Calu3 (cell line): ENCODE measurements around the gene KCTD15. TPM values are rescaled to one million over a fixed set of nuclear protein-coding genes. Genes with fewer than 3 reads are reported as not detected.

Experiments
- BruUV-seq: library from RNA; stranded (reverse); fragments of 400-500 nt; replicated peaks from 2 replicates; lab custom pipeline; 2021; lab: Mats Ljungman, UMichigan
- CTCF ChIA-PET: fragments of 300-600 bp; sonication (Branson Sonifier 250); formaldehyde crosslinking; loops from one replicate; lab custom pipeline; 2022; ENCODE audit warnings: antibody characterized with exemption; lab: Charles Lee
- DNase-seq: peaks from one replicate; pipeline ENCODE4 v3.0.0; 2022
- H3K27ac Mint-ChIP-seq: one replicate; pipeline ENCODE4 v1.8.0; 2022; ENCODE audit warnings: mixed read lengths; ENCODE audit not compliant: unreplicated experiment
- H3K27me3 Mint-ChIP-seq: one replicate; pipeline ENCODE4 v1.8.0; 2022; ENCODE audit warnings: mixed read lengths; ENCODE audit not compliant: unreplicated experiment
- H3K36me3 Mint-ChIP-seq: one replicate; pipeline ENCODE4 v1.8.0; 2022; ENCODE audit warnings: mild to moderate bottlenecking, moderate library complexity, mixed read lengths; ENCODE audit not compliant: insufficient read depth, unreplicated experiment
- H3K4me1 Mint-ChIP-seq: one replicate; pipeline ENCODE4 v1.8.0; 2022; ENCODE audit warnings: mild to moderate bottlenecking, low read depth, mixed read lengths; ENCODE audit not compliant: unreplicated experiment
- H3K4me3 Mint-ChIP-seq: one replicate; pipeline ENCODE4 v1.8.0; 2022; ENCODE audit warnings: mild to moderate bottlenecking, low read depth, moderate library complexity, mixed read lengths; ENCODE audit not compliant: unreplicated experiment
- H3K9me3 Mint-ChIP-seq: one replicate; pipeline ENCODE4 v1.8.0; 2022; ENCODE audit warnings: low read depth, mixed read lengths; ENCODE audit not compliant: unreplicated experiment
- intact Hi-C: fragments of 100-400 bp; cut with micrococcal nuclease; formaldehyde crosslinking; loops from one replicate; pipeline ENCODE4 v1.10.0; 2022; ENCODE audit not compliant: unreplicated experiment
- total RNA-seq: library from RNA; stranded (reverse); gene quantifications from 2 replicates; pipeline ENCODE4 v1.2.3, GENCODE V29; 2022
- TF ChIP-seq, protein P1 (sequence below): fragments of 200-600 bp; IDR thresholded peaks from one replicate; pipeline ENCODE4 v1.8.0; 2022; ENCODE audit warnings: antibody characterized with exemption; ENCODE audit not compliant: unreplicated experiment

The KCTD15 gene
- total RNA-seq, 1 experiment from 2014 or later: 18.6 TPM

DNA sequence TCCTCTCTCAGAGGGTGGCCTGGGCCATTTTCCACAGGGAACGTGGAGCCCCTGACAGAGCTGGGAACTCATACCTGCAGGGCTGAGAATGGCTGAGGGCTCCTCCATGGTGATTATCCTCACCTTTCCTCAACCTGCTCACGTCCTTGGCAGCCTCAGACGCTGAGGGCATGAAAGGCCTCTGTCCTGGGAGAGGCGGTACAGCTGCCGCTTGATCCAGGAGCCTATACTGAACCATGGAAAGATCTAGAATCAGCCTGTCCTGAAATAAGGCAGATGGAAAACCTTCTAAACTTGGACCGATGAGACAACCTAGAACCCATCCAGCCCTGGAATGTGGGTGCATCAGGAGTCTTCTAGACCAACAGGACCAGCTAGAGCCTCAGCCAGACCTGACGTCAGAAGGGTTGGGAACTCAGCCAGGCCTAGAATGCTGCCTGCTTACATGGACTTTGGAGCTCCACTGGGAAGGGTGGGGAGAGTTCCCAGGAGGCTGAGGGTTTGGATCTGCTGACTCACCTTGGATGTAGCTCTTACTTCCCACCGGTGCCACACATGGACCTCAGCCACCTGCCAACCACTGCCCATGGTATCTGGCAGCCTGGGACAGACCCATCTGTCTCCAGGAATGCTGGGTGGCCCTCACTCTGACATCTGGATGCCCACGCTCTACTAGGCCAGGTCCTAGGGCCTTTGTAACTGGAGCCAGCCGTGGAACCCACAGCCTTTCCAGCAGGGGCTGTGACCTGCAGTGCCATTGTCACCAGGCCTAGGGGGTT lies 7.5 kb downstream of the KCTD15 start:
- intact Hi-C loops: no loop called here
- TF ChIP-seq, protein P1, sequence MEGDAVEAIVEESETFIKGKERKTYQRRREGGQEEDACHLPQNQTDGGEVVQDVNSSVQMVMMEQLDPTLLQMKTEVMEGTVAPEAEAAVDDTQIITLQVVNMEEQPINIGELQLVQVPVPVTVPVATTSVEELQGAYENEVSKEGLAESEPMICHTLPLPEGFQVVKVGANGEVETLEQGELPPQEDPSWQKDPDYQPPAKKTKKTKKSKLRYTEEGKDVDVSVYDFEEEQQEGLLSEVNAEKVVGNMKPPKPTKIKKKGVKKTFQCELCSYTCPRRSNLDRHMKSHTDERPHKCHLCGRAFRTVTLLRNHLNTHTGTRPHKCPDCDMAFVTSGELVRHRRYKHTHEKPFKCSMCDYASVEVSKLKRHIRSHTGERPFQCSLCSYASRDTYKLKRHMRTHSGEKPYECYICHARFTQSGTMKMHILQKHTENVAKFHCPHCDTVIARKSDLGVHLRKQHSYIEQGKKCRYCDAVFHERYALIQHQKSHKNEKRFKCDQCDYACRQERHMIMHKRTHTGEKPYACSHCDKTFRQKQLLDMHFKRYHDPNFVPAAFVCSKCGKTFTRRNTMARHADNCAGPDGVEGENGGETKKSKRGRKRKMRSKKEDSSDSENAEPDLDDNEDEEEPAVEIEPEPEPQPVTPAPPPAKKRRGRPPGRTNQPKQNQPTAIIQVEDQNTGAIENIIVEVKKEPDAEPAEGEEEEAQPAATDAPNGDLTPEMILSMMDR: no peak
- peaks cover 20% of the 10 kb centered on the region for H3K36me3 Mint-ChIP-seq
- H3K9me3 Mint-ChIP-seq: no peaks in the 10 kb centered on the region
- CTCF ChIA-PET: interaction anchor here (0.6 kb wide), 1 partner anchor 467 kb away, joined by 4 read pairs; no protein-coding TSS in a partner anchor
- no peaks in the 10 kb centered on the region for H3K27me3 Mint-ChIP-seq
- no peak overlapping the region for H3K27ac Mint-ChIP-seq
- H3K4me3 Mint-ChIP-seq: no peak overlapping the region
- H3K4me1 Mint-ChIP-seq: no peaks in the 10 kb centered on the region
- no TSS peak for BruUV-seq
- DNase-seq: peak; percentile 41

DNA sequence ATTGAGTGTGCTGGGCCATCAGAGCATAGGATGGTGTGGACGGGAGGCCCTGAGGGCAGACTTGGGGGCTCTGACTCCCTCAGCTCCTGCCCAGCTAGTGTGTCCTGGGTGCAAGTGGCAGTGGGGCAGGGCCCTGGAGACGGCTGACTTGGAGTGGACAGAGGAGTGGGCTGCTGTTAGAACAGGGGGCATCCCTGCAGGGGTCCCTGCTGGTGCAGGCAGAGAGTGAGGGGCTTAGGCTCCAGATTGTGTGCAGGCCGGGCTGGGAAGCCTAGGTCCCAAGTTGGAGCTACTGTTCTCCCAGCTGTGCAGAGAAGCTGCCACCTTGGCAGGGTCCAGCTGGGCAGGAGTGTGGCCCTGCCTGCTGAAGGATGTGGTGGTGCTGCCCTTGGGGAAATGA lies 8.6 kb downstream of the KCTD15 start:
- no peaks in the 10 kb centered on the region for H3K9me3 Mint-ChIP-seq
- H3K4me1 Mint-ChIP-seq: peaks cover 9% of the 10 kb centered on the region
- TF ChIP-seq, protein P1: no peak
- H3K27ac Mint-ChIP-seq: no peak overlapping the region
- intact Hi-C loops: no loop called here
- H3K4me3 Mint-ChIP-seq: no peak overlapping the region
- CTCF ChIA-PET: no interaction called here
- peaks cover 21% of the 10 kb centered on the region for H3K36me3 Mint-ChIP-seq
- H3K27me3 Mint-ChIP-seq: no peaks in the 10 kb centered on the region
- no TSS peak for BruUV-seq
- no peak for DNase-seq

DNA sequence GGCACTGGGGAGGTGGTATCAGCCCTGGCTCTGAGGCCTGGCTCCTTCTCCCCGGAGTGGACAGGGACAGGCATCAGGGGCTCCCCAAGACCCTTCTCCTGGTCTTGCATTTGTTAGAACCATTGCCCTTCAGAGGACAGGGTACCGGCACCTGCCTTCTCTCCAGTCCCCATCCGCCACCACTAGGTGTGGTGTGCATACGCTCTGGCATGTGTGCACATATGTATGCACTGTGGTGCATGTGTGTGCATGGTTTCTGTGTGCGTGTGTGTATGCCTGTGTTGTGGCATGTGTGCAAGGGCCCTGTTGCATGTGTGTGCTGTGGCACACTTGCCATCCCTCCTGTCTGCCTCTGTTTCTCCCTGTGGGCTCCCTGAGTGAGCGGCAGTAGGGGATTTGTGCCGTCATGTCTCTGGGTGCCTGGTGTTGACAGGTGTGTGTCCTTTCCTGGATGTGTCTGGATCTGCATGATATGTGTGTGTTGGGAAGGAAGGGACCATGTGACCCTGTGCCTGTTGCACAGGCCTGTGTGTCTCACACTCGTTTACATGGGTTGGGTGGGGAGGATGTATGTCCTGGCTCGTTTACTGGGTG lies 9.3 kb downstream of the KCTD15 start:
- H3K4me1 Mint-ChIP-seq: peaks cover 9% of the 10 kb centered on the region
- no peaks in the 10 kb centered on the region for H3K9me3 Mint-ChIP-seq
- CTCF ChIA-PET: no interaction called here
- DNase-seq: no peak
- no peak overlapping the region for H3K4me3 Mint-ChIP-seq
- intact Hi-C loops: no loop called here
- TF ChIP-seq, protein P1: no peak
- H3K27ac Mint-ChIP-seq: no peak overlapping the region
- no peaks in the 10 kb centered on the region for H3K27me3 Mint-ChIP-seq
- no TSS peak for BruUV-seq
- H3K36me3 Mint-ChIP-seq: peaks cover 20% of the 10 kb centered on the region

DNA sequence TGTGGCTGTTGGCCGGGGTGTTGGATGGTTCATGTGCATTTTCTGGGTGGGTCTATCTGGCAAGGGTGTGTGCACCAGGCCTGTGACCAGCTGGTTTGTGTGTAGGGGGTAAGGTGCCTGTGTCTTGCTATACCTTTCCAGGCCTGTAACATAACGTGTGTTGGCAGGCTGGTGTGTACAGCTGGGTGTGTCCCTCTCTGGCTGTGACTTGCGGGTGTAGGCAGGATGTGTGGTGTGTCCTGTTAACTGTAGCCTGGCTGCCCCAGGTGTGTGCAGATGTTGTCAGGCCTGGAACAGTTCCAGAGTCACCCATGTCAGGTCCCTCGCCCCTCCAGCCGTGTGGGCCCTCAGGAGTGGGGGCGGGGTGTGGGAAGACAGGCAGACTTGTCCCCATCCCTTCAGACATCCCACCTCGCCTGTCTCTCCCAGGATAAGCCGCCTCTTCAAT lies 9.8 kb downstream of the KCTD15 start:
- Mint-ChIP-seq H3K4me3 (no peak overlapping the region), H3K36me3 (peaks cover 20% of the 10 kb centered on the region), H3K4me1 (peaks cover 9% of the 10 kb centered on the region), H3K27me3 (no peaks in the 10 kb centered on the region), H3K9me3 (no peaks in the 10 kb centered on the region), H3K27ac (no peak overlapping the region)
- CTCF ChIA-PET: no interaction called here
- no peak for DNase-seq
- TF ChIP-seq, protein P1: no peak
- intact Hi-C loops: no loop called here
- BruUV-seq: no TSS peak
